GM12878 (cell line): ENCODE data around the gene PFKFB1.

Experiments used
- CBFB ChIP-seq: IDR thresholded peaks from 2 replicates; pipeline ENCODE4 v1.6.1; 2016; ENCODE audit warnings: antibody characterized with exemption, low read depth
- GABPA ChIP-seq: IDR thresholded peaks from 2 replicates; pipeline ENCODE4 v1.6.1; 2014; ENCODE audit warnings: antibody characterized with exemption, low read depth, mild to moderate bottlenecking, inconsistent platforms
- IRF3 ChIP-seq: fragments of 450-650 bp; IDR thresholded peaks from 2 replicates; pipeline ENCODE4 v1.6.1; 2014; ENCODE audit warnings: mild to moderate bottlenecking
- MTA3 ChIP-seq: IDR thresholded peaks from 2 replicates; pipeline ENCODE4 v1.6.1; 2012; ENCODE audit warnings: low read length, inconsistent platforms, borderline replicate concordance
- MYB ChIP-seq: fragments of 150-350 bp; IDR thresholded peaks from 2 replicates; pipeline ENCODE4 v1.6.1; 2014; ENCODE audit warnings: mild to moderate bottlenecking, low read depth, low read length, borderline replicate concordance
- NBN ChIP-seq: fragments of 450-650 bp; IDR thresholded peaks from 2 replicates; pipeline ENCODE4 v1.6.1; 2016
- SIX5 ChIP-seq: IDR thresholded peaks from 2 replicates; pipeline ENCODE4 v1.6.1; 2011; ENCODE audit warnings: mild to moderate bottlenecking, low read depth, low read length, moderate library complexity; ENCODE audit not compliant: severe bottlenecking
- SMC3 ChIP-seq: IDR thresholded peaks from 2 replicates; pipeline ENCODE4 v1.6.1; 2011; ENCODE audit warnings: low read length, improper control_type of control experiment, borderline replicate concordance
- STAT1 ChIP-seq: fragments of 450-650 bp; conservative IDR thresholded peaks from 2 replicates; pipeline ENCODE4 v1.6.1; 2014; ENCODE audit warnings: antibody characterized with exemption, mild to moderate bottlenecking
- ZZZ3 ChIP-seq: IDR thresholded peaks from 2 replicates; pipeline ENCODE4 v1.6.1; 2011; ENCODE audit warnings: low read depth; ENCODE audit not compliant: control insufficient read depth, insufficient read length

- no peak for TF ChIP-seq GABPA
- TF ChIP-seq SMC3 = no peak
- no peak for TF ChIP-seq STAT1
- TF ChIP-seq IRF3 = no peak
- no peak for TF ChIP-seq NBN
- TF ChIP-seq CBFB = no peak
- TF ChIP-seq SIX5 = no peak
- TF ChIP-seq MTA3 = no peak
- no peak for TF ChIP-seq MYB
- TF ChIP-seq ZZZ3 = no peak
Measured at GRCh38 chrX:54928876-54929275, 65.1 kb downstream of the PFKFB1 start.
